ENCODE data around the gene IRAK3.
"Not testable (repeated sequence)": the region's sequence is repeated elsewhere in the genome, so short reads cannot be mapped to it uniquely, and the experiment has no call there.

IRAK3 gene

DNA sequence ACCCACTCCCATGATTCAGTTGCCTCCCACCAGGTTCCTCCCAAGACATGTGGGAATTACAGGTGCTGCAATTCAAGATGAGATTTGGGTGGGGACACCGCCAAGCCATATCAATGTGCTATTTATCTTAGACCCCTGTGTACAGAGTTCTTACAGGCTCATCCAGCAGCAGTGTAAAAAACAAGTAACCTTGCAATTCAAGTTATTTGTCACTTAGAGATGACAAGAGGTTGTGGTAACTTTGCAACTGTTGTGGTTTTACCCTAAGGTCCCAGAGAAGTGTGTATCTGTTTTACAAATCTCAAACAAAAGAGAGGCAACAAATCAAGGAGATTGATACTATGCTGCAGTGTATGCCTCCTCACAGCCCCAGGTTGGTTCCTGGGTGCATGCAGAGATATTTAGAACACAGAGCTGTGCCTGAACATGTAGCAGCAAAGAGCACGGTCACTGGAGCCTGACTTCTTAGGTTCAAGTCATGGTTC is 101.7 kb downstream of the IRAK3 start:
- TF ChIP-seq, protein P1, sequence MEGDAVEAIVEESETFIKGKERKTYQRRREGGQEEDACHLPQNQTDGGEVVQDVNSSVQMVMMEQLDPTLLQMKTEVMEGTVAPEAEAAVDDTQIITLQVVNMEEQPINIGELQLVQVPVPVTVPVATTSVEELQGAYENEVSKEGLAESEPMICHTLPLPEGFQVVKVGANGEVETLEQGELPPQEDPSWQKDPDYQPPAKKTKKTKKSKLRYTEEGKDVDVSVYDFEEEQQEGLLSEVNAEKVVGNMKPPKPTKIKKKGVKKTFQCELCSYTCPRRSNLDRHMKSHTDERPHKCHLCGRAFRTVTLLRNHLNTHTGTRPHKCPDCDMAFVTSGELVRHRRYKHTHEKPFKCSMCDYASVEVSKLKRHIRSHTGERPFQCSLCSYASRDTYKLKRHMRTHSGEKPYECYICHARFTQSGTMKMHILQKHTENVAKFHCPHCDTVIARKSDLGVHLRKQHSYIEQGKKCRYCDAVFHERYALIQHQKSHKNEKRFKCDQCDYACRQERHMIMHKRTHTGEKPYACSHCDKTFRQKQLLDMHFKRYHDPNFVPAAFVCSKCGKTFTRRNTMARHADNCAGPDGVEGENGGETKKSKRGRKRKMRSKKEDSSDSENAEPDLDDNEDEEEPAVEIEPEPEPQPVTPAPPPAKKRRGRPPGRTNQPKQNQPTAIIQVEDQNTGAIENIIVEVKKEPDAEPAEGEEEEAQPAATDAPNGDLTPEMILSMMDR (conservative IDR thresholded peaks at IDR 0.05; ENCODE audit: low read length), result no peak
- H3K4me3 ChIP-seq (ENCODE audit: low read length), result no peak overlapping the region
- DNase-seq (ENCODE audit: low read depth), result no peak

DNA sequence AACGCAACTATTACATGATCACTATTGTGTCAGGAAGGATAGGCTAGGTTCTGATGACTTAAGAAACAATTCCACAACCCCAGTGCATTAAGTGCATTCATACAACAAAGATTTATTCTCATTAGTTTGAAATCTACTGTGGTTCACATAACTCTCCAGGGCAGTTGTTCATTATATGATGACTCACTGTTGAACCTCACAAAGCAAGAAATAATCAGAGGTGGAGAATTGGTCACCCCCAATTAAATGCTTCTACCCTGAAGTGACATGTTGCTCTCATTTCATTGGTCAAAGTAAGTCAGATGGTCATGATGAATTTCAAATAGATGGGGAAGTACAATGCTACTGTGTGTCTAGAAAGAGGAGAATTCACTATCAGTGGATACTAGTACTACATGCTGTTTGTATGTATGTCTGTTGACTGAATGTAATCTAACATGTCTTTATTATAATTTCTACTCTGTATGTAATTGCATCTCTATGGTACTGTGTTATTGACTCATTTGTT is 107.2 kb downstream of the IRAK3 start:
- TF ChIP-seq, protein P1 (conservative IDR thresholded peaks at IDR 0.05; ENCODE audit: low read length), result no peak
- H3K4me3 ChIP-seq (ENCODE audit: low read length), result no peak overlapping the region
- no peak for DNase-seq (ENCODE audit: low read depth)

DNA sequence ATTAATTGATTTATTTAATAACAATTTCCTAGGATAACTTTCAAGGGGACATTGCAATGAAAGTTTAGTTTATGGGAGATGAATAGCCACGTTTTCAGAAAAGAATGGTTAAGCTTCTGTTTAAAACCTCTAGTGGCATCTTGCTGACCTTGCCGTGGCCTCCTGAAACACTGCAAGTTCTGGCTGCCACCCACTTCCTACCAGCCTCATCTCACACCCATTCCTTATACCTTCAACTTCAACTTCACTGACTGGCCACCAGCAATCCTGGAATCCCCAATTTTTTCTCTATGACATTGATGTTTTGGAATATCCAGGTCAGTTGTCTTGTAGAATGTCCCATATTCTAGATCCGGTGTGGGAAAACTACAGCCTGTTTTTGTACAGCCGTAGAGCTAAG is 108.1 kb downstream of the IRAK3 start:
- TF ChIP-seq, protein P1 (conservative IDR thresholded peaks at IDR 0.05; ENCODE audit: low read length), result no peak
- no peak overlapping the region for H3K4me3 ChIP-seq (ENCODE audit: low read length)
- no peak for DNase-seq (ENCODE audit: low read depth)

DNA sequence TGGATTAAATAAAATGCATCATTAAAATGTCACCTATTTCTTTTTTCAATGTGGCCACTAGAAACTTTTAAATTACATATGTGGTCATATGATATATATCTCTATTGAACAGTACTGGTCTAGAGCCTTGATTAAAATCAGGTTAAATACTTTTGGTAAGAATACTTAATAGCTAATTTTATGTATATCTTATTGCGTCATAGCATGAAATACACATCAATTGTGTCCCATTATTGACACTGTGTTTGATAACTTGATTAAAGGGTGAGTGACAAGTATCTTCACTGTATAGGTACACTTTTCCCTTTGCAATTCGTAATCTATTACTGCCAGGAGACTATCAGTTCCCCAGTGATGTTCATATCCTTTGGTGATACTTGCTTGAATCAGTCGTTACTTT is 108.9 kb downstream of the IRAK3 start:
- H3K4me3 ChIP-seq (ENCODE audit: low read length), result no peak overlapping the region
- TF ChIP-seq, protein P1 (conservative IDR thresholded peaks at IDR 0.05; ENCODE audit: low read length), result no peak
- DNase-seq (ENCODE audit: low read depth), result no peak

DNA sequence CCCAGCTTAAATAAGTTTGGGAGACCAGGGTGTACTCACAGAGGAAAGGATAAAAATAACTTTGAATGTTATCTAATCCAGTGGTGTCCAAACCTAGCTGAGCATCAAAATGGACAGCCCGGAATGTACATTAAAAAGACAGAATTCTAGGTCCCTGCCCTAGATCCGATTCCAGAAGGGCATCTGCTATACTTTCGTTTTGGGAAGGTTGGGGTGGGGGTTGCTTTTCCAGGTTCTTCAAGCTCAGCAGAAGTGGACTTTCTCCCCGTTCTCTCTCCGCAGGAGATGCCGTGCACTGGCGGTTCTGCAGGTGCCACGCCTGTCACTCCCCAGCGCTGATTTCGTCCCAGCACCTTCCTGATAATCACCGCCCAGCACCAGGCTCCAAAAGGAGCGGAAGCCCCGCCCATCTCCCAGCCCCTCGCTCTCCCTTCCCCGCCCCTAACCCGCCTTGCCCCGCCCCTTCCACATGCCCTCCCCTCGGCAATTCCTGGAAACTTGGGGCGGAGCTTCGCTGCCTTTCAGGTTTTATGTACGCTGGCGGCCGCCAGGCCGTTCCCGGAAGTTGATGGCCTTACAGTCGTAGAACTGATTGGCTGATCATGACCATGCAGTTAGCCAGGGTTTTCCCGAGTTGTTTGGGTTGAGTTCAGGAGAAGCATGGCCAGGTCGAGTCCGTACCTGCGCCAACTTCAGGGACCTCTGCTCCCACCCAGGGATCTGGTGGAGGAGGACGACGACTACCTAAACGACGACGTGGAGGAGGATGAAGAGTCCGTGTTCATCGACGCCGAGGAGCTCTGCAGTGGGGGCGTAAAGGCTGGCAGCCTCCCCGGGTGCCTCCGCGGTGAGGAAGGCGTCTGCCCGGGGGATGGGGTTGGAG is 113.2 kb downstream of the IRAK3 start, which contains the start of gene HELB:
Gene HELB, plus strand, starts transcription at position 550 of the 883 bp plus-strand sequence. Its CDS starts 111 bp downstream, at position 661.
- peak; percentile 93 for DNase-seq (ENCODE audit: low read depth)
- peak within 1 kb of the TSS; percentile 96 for H3K4me3 ChIP-seq (ENCODE audit: low read length)
- TF ChIP-seq, protein P1 (conservative IDR thresholded peaks at IDR 0.05; ENCODE audit: low read length), result no peak

DNA sequence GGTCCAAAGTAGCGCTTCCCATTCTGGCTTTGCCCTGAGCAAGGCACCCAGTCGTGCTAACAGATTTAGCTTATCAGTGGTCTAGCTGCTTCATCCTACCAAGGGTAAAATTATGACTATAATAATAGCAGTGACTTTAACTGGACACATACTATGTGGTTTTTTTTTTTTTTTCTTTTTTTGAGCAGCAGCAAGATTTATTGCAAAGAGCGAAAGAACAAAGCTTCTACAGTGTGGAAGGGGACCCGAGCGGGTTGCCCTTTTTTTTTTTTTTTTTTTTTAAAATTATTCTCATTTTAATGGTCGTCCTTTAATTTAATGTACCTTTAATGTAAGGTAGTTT is 113.8 kb downstream of the IRAK3 start:
- peak overlapping the region; percentile 96 for H3K4me3 ChIP-seq (ENCODE audit: low read length)
- no peak for DNase-seq (ENCODE audit: low read depth)
- TF ChIP-seq, protein P1 (conservative IDR thresholded peaks at IDR 0.05; ENCODE audit: low read length), result no peak

DNA sequence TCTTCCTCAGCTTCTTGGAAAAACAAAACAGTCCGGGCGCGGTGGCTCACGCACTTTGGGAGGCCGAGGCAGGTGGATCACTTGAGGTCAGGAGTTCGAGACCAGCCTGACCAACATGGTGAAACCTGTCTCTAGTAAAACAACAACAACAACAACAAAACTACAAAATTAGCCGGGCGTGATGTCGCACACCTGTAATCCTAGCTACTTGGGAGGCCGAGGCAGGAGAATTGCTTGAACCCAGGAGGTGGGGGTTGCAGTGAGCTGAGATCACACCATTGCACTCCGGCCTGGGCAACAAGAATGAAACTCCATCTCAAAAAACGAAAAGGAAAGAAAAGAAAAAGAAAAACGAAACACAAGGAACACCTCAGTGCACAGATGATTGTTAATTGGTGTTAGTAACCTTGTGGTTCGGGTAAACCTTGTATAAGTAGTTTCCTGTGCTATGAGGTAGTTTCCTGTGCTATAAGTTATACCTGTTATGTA is 114.3 kb downstream of the IRAK3 start:
- not testable (repeated sequence) for DNase-seq (ENCODE audit: low read depth)
- peak overlapping the region; percentile 96 for H3K4me3 ChIP-seq (ENCODE audit: low read length)
